HUES6 (cell line): Measurements from ENCODE around the gene DACT1.
"Not testable (repeated sequence)": the region's sequence is repeated elsewhere in the genome, so short reads cannot be mapped to it uniquely, and the experiment has no call there.

Experiments
- H3K27ac ChIP-seq: 2 replicates; pipeline ENCODE4 v1.7.0; 2013; ENCODE audit warnings: low read depth, mild to moderate bottlenecking, low read length, inconsistent platforms
- H3K27me3 ChIP-seq: 2 replicates; pipeline ENCODE4 v1.6.1; 2013; ENCODE audit warnings: low read length; ENCODE audit not compliant: control insufficient read depth, insufficient read depth
- H3K36me3 ChIP-seq: 2 replicates; pipeline ENCODE4 v1.6.1; 2013; ENCODE audit warnings: low read length; ENCODE audit not compliant: control insufficient read depth, insufficient read depth
- H3K4me1 ChIP-seq: 2 replicates; pipeline ENCODE4 v1.6.1; 2013; ENCODE audit warnings: low read length; ENCODE audit not compliant: control insufficient read depth, insufficient read depth
- H3K4me3 ChIP-seq: 2 replicates; pipeline ENCODE4 v1.5.1; 2013; ENCODE audit warnings: low read depth, low read length
- H3K9ac ChIP-seq: one replicate; pipeline ENCODE4 v1.6.1; 2013; ENCODE audit warnings: mild to moderate bottlenecking, low read length
- H3K9me3 ChIP-seq: 2 replicates; pipeline ENCODE4 v1.6.1; 2013; ENCODE audit warnings: low read depth, low read length; ENCODE audit not compliant: control insufficient read depth, insufficient read depth

The DACT1 gene, protein sequence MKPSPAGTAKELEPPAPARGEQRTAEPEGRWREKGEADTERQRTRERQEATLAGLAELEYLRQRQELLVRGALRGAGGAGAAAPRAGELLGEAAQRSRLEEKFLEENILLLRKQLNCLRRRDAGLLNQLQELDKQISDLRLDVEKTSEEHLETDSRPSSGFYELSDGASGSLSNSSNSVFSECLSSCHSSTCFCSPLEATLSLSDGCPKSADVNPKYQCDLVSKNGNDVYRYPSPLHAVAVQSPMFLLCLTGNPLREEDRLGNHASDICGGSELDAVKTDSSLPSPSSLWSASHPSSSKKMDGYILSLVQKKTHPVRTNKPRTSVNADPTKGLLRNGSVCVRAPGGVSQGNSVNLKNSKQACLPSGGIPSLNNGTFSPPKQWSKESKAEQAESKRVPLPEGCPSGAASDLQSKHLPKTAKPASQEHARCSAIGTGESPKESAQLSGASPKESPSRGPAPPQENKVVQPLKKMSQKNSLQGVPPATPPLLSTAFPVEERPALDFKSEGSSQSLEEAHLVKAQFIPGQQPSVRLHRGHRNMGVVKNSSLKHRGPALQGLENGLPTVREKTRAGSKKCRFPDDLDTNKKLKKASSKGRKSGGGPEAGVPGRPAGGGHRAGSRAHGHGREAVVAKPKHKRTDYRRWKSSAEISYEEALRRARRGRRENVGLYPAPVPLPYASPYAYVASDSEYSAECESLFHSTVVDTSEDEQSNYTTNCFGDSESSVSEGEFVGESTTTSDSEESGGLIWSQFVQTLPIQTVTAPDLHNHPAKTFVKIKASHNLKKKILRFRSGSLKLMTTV

DNA sequence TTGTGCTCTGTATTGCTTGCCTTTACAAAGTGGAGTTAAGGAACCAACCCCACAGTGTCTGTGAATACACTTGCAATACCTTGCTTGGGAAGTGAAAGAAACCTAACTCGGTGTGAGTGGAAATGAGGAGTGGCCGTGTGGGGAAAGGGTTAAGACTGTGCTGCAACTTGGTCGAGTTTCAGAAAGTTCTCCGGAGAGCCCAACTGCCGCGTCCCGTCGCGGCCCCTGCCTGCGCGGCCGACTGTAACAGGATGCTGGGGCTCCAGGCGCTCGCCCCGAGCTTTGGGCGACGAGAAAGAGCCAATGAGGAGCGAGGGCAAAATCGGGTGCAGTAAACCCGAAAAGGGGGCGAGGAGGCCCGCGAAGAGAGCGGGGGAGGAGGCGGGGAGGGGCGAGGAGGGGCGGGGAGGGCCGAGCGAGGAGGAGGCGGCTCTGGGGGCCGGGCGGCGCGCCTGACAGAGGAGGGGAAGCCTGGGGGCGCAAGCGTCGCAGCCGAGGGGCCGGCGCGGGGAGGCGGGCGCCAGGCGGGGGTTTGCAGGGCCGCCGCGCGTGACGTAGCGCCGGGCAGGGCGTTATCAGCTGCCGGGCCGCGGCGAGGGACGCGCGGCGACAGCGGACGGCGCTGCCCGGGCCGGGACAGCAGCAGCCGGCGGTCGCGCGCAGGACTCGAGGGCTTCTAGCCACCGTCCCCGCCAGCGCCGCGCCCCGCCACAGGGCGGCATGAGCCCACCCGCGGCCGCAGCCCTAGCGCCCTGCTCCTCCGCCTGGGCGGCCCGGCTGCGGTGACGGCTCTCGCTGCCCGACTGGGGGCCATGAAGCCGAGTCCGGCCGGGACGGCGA, at the start of gene DACT1:
TSS of gene DACT1 (plus strand) at position 572 of the 840 bp plus-strand sequence. CDS start at position 813, 241 bp downstream.
- Histone ChIP-seq H3K4me3 (peak within 1 kb of the TSS; percentile 87), H3K4me1 (peaks cover 51% of the 10 kb centered on the region), H3K9me3 (no peaks in the 10 kb centered on the region), H3K27ac (peak within 1 kb of the TSS; percentile 78; the same call in 1 of the 2 replicates), H3K27me3 (peaks cover 27% of the 10 kb centered on the region), H3K9ac (peak within 1 kb of the TSS; percentile 96), H3K36me3 (peaks cover 22% of the 10 kb centered on the region)

- not testable (repeated sequence) for H3K27me3 ChIP-seq
Measured at GRCh38 chr14:58588321-58588720, 49.4 kb upstream of the DACT1 start.

DNA sequence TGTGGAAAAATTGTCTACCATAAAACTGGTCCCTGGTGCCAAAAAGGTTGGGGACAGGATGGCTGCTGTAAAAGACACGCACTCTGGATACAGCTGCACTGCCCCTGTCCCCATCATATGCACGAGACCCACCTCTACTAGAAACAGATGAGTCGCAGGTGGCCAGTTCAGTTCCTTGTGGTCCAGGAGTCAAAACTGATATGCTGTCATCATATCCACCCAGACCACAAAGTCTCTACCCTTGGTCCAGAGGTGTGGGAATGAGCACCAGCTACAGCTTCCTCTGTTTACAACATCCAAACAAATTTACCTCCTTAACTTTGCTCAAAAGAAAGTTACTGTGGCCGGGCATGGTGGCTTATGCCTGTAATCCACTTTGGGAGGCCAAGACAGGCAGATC, 43.8 kb upstream of the DACT1 start:
- Histone ChIP-seq H3K36me3 (no peaks in the 10 kb centered on the region), H3K9me3 (no peaks in the 10 kb centered on the region), H3K9ac (no peak overlapping the region), H3K27me3 (no peaks in the 10 kb centered on the region), H3K27ac (no peak overlapping the region), H3K4me3 (no peak overlapping the region), H3K4me1 (peaks cover 11% of the 10 kb centered on the region)

More at GRCh38 chr14:58588321-58588720, 49.4 kb upstream of the DACT1 start:
- not testable (repeated sequence) for H3K36me3 ChIP-seq, H3K4me3 ChIP-seq, H3K9ac ChIP-seq, H3K9me3 ChIP-seq, H3K4me1 ChIP-seq, H3K27ac ChIP-seq

DNA sequence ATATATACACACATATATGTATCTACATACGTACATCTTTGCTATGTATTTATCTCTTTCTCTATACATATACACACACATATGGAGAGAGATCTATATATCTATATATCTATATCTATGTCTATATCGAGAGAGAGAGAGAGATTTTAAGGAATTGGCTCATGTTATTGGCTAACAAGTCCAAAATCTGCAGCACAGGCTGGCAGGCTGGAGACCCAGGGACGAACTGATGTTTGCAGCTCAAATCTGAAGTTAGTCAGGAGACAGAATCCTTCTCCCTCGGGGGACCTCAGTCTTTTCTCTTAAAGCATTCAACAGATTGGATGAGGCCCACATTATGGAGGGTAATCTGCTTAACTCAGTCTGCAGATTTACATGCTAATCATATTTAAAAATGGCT, 40.7 kb upstream of the DACT1 start:
- H3K4me1 ChIP-seq: peaks cover 15% of the 10 kb centered on the region
- no peak overlapping the region for H3K9ac ChIP-seq
- no peaks in the 10 kb centered on the region for H3K27me3 ChIP-seq
- H3K4me3 ChIP-seq: no peak overlapping the region
- H3K27ac ChIP-seq: no peak overlapping the region
- no peaks in the 10 kb centered on the region for H3K36me3 ChIP-seq
- no peaks in the 10 kb centered on the region for H3K9me3 ChIP-seq

- Histone ChIP-seq H3K27ac (no peak overlapping the region), H3K4me1 (peaks cover 15% of the 10 kb centered on the region), H3K27me3 (no peaks in the 10 kb centered on the region), H3K9ac (no peak overlapping the region), H3K9me3 (no peaks in the 10 kb centered on the region), H3K36me3 (no peaks in the 10 kb centered on the region), H3K4me3 (no peak overlapping the region)
Measured at GRCh38 chr14:58598028-58598803, 39.5 kb upstream of the DACT1 start.

DNA sequence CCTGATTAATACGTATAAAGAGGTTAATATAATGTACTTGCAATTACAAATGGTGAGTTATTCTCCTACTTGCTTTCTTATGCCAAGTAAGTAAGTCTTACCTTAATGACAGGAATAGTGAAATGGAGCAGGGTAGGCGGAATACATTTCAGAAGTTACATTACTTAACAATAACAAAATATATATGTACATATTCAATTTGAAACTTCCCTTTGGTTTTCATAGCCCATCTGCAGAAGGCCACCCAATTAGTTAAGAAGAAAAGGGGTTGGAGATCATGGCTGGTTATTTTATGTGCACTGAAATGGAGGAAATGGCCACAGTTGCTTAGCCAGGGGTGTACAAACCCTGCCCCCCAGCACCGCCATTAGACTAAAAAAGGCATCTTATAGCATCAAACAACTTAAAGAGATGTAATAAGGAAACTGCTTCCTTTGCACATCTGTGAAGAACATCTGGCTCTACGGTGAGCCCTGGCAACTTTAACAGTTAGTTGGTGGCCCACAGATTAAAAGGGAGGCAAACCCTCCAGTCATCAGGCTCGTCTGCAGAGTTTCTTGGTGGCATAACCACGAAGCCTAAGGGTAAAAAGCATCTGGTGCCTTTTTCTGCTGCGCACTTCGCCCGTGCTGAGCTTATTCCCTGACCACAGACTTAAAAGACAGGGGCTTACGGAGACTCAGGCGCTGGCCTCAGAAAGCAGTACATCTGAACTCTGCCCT, 38.8 kb upstream of the DACT1 start:
- H3K27ac ChIP-seq: no peak overlapping the region
- H3K9ac ChIP-seq: no peak overlapping the region
- H3K4me3 ChIP-seq: no peak overlapping the region
- no peaks in the 10 kb centered on the region for H3K36me3 ChIP-seq
- no peaks in the 10 kb centered on the region for H3K27me3 ChIP-seq
- no peaks in the 10 kb centered on the region for H3K9me3 ChIP-seq
- peaks cover 15% of the 10 kb centered on the region for H3K4me1 ChIP-seq

- H3K4me3 ChIP-seq: no peak overlapping the region
- peaks cover 15% of the 10 kb centered on the region for H3K4me1 ChIP-seq
- no peaks in the 10 kb centered on the region for H3K27me3 ChIP-seq
Measured at GRCh38 chr14:58599707-58600106, 38.1 kb upstream of the DACT1 start.

GRCh38 chr14:58605465-58605864, 32.3 kb upstream of the DACT1 start:
- Histone ChIP-seq H3K36me3 (no peaks in the 10 kb centered on the region), H3K9me3 (no peaks in the 10 kb centered on the region), H3K4me3 (no peak overlapping the region)

More at GRCh38 chr14:58599707-58600106, 38.1 kb upstream of the DACT1 start:
- Histone ChIP-seq H3K27ac (no peak overlapping the region), H3K36me3 (no peaks in the 10 kb centered on the region), H3K9ac (no peak overlapping the region), H3K9me3 (no peaks in the 10 kb centered on the region)

GRCh38 chr14:58607131-58607951, 30.4 kb upstream of the DACT1 start:
- Histone ChIP-seq H3K36me3 (no peaks in the 10 kb centered on the region), H3K4me1 (peaks cover 24% of the 10 kb centered on the region), H3K9me3 (no peaks in the 10 kb centered on the region), H3K9ac (no peak overlapping the region), H3K27ac (no peak overlapping the region), H3K4me3 (no peak overlapping the region), H3K27me3 (no peaks in the 10 kb centered on the region)

More at GRCh38 chr14:58605465-58605864, 32.3 kb upstream of the DACT1 start:
- Histone ChIP-seq H3K27ac (no peak overlapping the region), H3K27me3 (no peaks in the 10 kb centered on the region), H3K9ac (no peak overlapping the region), H3K4me1 (peaks cover 24% of the 10 kb centered on the region)
